Ishikawa (cell line): ENCODE measurements around the gene MYO1E.

Experiments
- CEBPB ChIP-seq: IDR thresholded peaks from 2 replicates; pipeline ENCODE4 v1.6.1; 2012
- CREB1 ChIP-seq: IDR thresholded peaks from 2 replicates; pipeline ENCODE4 v1.6.1; 2012; ENCODE audit warnings: low read depth
- EGR1 ChIP-seq: IDR thresholded peaks from 2 replicates; pipeline ENCODE4 v1.6.1; 2012
- EP300 ChIP-seq: IDR thresholded peaks from 2 replicates; pipeline ENCODE4 v1.6.1; 2012; ENCODE audit warnings: borderline replicate concordance
- FOXM1 ChIP-seq: IDR thresholded peaks from 2 replicates; pipeline ENCODE4 v1.6.1; 2012; ENCODE audit warnings: low read depth, borderline replicate concordance
- MAX ChIP-seq: IDR thresholded peaks from 2 replicates; pipeline ENCODE4 v1.6.1; 2012
- NFIC ChIP-seq: IDR thresholded peaks from 2 replicates; pipeline ENCODE4 v1.6.1; 2012
- RAD21 ChIP-seq: IDR thresholded peaks from 2 replicates; pipeline ENCODE4 v1.6.1; 2012; ENCODE audit warnings: low read depth
- TAF1 ChIP-seq: IDR thresholded peaks from 2 replicates; pipeline ENCODE4 v1.6.1; 2012; ENCODE audit warnings: low read depth, mild to moderate bottlenecking
- TCF12 ChIP-seq: IDR thresholded peaks from 2 replicates; pipeline ENCODE4 v1.6.1; 2012; ENCODE audit warnings: low read depth
- TEAD4 ChIP-seq: IDR thresholded peaks from 2 replicates; pipeline ENCODE4 v1.6.1; 2012
- USF1 ChIP-seq: IDR thresholded peaks from 2 replicates; pipeline ENCODE4 v1.6.1; 2012
- YY1 ChIP-seq: IDR thresholded peaks from 2 replicates; pipeline ENCODE4 v1.6.1; 2012; ENCODE audit warnings: low read depth
- ZBTB7A ChIP-seq: IDR thresholded peaks from 2 replicates; pipeline ENCODE4 v1.6.1; 2012; ENCODE audit warnings: low read depth
- TF ChIP-seq, protein P1 (sequence below): IDR thresholded peaks from 2 replicates; pipeline ENCODE4 v1.6.1; 2012; ENCODE audit warnings: low read depth, mild to moderate bottlenecking

The MYO1E gene

GRCh38 chr15:59282515-59283337, 89.9 kb downstream of the MYO1E start:
- no peak for TF ChIP-seq TEAD4
- TF ChIP-seq TCF12: no peak
- no peak for TF ChIP-seq NFIC
- TF ChIP-seq FOXM1: no peak
- no peak for TF ChIP-seq MAX
- TF ChIP-seq YY1: no peak
- TF ChIP-seq EGR1: no peak
- no peak for TF ChIP-seq CEBPB
- TF ChIP-seq RAD21: no peak
- TF ChIP-seq EP300: no peak
- TF ChIP-seq, protein P1, sequence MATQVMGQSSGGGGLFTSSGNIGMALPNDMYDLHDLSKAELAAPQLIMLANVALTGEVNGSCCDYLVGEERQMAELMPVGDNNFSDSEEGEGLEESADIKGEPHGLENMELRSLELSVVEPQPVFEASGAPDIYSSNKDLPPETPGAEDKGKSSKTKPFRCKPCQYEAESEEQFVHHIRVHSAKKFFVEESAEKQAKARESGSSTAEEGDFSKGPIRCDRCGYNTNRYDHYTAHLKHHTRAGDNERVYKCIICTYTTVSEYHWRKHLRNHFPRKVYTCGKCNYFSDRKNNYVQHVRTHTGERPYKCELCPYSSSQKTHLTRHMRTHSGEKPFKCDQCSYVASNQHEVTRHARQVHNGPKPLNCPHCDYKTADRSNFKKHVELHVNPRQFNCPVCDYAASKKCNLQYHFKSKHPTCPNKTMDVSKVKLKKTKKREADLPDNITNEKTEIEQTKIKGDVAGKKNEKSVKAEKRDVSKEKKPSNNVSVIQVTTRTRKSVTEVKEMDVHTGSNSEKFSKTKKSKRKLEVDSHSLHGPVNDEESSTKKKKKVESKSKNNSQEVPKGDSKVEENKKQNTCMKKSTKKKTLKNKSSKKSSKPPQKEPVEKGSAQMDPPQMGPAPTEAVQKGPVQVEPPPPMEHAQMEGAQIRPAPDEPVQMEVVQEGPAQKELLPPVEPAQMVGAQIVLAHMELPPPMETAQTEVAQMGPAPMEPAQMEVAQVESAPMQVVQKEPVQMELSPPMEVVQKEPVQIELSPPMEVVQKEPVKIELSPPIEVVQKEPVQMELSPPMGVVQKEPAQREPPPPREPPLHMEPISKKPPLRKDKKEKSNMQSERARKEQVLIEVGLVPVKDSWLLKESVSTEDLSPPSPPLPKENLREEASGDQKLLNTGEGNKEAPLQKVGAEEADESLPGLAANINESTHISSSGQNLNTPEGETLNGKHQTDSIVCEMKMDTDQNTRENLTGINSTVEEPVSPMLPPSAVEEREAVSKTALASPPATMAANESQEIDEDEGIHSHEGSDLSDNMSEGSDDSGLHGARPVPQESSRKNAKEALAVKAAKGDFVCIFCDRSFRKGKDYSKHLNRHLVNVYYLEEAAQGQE: no peak
- no peak for TF ChIP-seq ZBTB7A
- no peak for TF ChIP-seq TAF1
- TF ChIP-seq USF1: no peak
- no peak for TF ChIP-seq CREB1

GRCh38 chr15:59281699-59282098, 91.0 kb downstream of the MYO1E start:
- TF ChIP-seq YY1 (no peak), CREB1 (no peak), MAX (no peak), ZBTB7A (no peak), TCF12 (no peak), USF1 (no peak), TEAD4 (no peak)
- TF ChIP-seq, protein P1: no peak

DNA sequence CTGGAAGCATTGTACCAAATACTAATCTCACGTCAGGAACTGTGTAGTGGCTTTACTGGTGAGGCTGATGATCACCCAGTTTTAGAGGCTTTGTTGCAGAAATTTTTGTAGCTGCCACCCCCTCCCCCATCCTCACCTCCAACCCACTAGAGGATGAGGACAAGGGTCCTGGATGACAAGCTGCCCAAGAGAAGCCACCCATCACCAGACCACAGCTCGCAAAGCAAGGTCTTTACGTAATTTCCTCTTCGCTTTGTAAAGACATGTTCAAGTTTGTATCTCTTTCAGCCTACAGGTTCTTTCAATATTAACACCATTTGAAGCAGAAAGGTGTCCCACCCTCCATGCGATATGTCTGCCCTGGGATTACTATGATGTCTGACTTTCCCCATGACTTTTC, 91.8 kb downstream of the MYO1E start:
- TF ChIP-seq FOXM1: no peak
- TF ChIP-seq TCF12: no peak
- no peak for TF ChIP-seq EGR1
- no peak for TF ChIP-seq MAX
- no peak for TF ChIP-seq TEAD4
- TF ChIP-seq CEBPB: no peak
- TF ChIP-seq CREB1: no peak
- no peak for TF ChIP-seq YY1
- no peak for TF ChIP-seq EP300
- no peak for TF ChIP-seq TAF1
- no peak for TF ChIP-seq ZBTB7A
- TF ChIP-seq NFIC: no peak
- TF ChIP-seq USF1: no peak
- TF ChIP-seq RAD21: no peak
- TF ChIP-seq, protein P1: no peak

- TF ChIP-seq, protein P1: no peak
- TF ChIP-seq USF1 (no peak), YY1 (no peak), MAX (no peak), EGR1 (no peak), RAD21 (no peak), CEBPB (no peak)
These were observed 93.6 kb downstream of the MYO1E start for GRCh38 chr15:59279023-59279422.
